Rectal smooth muscle tissue (tissue), 1 donor: ENCODE results near the gene MED23.
A peak's percentile ranks its signal among the peaks of the same experiment; 100 is the strongest.

Source experiments
- H3K27ac ChIP-seq: one replicate; pipeline ENCODE4 v1.7.0; 2013; ENCODE audit warnings: low read depth, low read length, inconsistent platforms
- H3K27me3 ChIP-seq: one replicate; pipeline ENCODE4 v1.7.0; 2013; ENCODE audit warnings: low read length; ENCODE audit not compliant: control insufficient read depth, insufficient read depth
- H3K36me3 ChIP-seq: one replicate; pipeline ENCODE4 v1.7.0; 2013; ENCODE audit warnings: low read length; ENCODE audit not compliant: control insufficient read depth, insufficient read depth
- H3K4me1 ChIP-seq: one replicate; pipeline ENCODE4 v1.7.0; 2013; ENCODE audit warnings: low read length; ENCODE audit not compliant: control insufficient read depth, insufficient read depth
- H3K4me3 ChIP-seq: one replicate; pipeline ENCODE4 v1.7.0; 2013; ENCODE audit warnings: low read length
- H3K9ac ChIP-seq: one replicate; pipeline ENCODE4 v1.7.0; 2013; ENCODE audit warnings: low read length

Gene MED23

DNA sequence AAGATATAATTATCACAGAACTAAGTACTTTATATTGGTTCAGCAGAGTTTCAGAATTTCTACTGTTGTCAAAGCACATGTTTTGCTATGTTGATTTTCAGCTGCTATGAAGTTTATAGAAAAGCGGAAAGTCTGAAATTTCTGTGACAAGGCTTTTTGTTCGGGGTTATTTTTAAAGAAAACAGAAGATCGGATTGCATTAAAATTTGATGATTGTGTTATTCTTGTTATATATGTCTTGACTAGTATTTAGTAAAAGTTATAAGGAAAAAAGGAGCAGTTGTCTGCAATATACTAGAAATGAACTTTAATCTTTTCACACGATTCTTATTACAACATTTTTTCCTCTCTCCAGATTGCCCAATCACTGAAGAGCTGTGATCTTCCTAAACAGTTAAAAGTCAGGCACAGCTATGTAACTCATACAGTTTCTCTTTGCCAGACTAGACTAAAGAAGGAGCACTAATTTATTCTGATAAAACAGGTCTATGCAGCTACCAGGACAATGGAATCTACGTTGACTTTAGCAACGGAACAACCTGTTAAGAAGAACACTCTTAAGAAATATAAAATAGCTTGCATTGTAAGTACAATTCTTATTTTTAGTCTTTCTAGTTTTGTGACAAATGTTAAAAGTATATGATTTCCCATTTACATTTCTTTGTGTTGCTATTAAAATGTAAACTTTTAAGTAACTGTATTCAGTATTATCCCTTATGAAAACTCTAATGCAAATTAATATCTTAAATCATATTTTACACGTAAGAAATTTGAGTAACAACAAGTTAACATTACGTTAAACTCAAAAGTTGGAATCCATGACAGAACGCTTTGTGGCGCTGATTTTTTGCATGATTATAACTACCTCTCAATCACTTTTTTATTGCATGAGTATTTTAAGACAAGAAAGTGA lies 9.1 kb upstream of the MED23 start, which contains the start of gene ENPP3:
Gene ENPP3 (plus strand): TSS at position 423 of the 913 bp plus-strand sequence. CDS start 83 bp downstream, at position 506.
- Histone ChIP-seq H3K36me3 (no peaks in the 10 kb centered on the region), H3K27ac (no peak within 1 kb of the TSS), H3K27me3 (no peaks in the 10 kb centered on the region), H3K4me1 (no peaks in the 10 kb centered on the region), H3K9ac (no peak within 1 kb of the TSS), H3K4me3 (no peak within 1 kb of the TSS)

DNA sequence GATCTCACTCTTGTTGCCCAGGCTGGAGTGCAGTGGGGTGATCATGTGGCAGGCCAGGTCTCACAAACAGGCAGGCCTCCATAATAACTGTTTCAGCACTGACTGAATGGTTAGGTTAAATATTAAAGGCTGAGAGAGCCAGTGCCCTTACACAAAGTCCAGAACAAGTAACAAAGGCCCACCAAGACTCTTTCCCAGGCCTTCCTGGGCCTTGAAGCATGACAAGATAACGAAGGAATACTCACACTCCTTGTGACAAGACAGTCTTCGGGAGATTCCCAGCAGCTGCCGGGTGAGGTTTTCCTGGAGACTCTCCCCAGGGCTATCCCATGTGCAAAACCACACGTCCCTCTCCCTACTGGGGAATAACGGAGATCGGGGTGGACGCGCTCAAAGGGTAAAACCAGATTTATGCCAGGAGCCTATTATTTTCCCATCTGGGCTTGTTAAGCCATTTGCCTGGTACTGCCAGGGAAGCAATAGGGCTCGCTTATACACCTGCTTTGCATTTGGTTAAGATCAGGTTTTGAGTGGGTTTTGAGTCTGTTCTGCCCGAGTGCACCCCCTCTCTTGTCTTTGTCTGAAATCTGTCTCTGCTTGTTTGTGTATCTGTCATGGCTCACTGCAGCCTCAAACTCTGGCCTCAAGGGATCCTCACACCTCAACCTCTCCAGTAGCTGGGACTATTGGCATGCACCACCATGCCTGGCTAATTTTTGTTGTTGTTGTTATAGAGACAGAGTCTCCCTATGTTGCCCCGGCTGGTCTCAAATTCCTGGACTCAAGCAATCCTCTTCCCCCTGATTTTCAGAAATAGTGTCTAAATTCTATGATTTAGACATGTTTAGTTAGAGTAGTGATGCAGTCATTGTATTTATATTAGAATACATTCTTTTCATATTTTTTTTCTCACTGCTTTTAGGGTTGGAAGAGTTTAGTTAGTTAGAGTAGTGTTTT lies 7.6 kb upstream of the MED23 start:
- Histone ChIP-seq H3K9ac (no peak overlapping the region), H3K27me3 (no peaks in the 10 kb centered on the region), H3K36me3 (no peaks in the 10 kb centered on the region), H3K4me3 (no peak overlapping the region), H3K27ac (no peak overlapping the region), H3K4me1 (no peaks in the 10 kb centered on the region)

DNA sequence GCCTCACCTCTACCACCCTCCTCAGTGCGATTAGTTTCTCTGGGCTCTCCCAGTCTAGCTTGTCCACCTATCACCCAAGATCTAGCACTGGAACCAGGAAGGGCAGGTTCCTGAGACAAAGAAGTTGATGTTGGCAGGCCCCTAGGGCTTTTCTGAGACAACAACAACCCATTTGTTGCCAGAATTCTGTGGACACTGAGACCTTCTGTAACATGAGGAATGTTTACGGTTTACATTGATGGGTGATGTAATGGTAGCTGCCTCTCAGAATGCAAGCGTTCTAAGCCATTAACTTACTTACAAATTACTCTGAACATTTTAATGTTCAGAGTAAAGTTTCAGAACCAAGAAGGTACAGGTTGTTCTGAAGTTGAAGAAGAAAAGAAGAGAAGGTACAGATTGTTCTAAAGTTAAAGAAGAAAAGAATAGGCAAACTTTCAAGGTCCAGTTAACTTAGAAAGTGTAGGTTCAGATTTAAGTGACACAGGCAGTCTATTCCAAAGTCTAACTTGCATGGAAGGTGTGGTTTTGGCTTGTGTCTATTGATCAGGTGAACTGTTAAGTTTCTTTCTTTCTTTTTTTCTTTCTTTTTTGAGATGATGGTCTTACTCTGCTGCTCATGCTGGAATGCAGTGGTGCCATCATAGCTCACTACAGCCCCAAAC lies 3.7 kb upstream of the MED23 start:
- Histone ChIP-seq H3K4me1 (peaks cover 3% of the 10 kb centered on the region), H3K36me3 (no peaks in the 10 kb centered on the region), H3K27me3 (no peaks in the 10 kb centered on the region), H3K27ac (no peak overlapping the region), H3K4me3 (no peak overlapping the region), H3K9ac (no peak overlapping the region)

DNA sequence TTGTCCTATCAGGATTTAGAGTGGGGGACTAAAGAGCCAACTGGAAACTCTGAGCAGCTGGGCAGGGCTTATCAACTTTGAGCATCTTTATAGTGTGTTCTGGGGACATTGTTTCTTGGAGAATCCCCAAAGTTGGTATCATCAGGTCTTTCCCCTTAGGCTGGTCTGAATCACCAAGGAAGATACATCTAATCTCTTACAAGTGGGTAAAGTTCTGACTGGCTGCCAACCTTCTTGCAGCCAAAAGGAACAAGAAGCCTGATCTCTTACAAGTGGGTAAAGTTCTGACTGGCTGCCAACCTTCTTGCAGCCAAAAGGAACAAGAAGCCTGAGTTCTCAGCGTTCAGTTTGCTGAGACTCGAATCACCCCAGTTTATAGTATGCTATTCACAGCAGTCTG lies 1.6 kb upstream of the MED23 start:
- Histone ChIP-seq H3K27me3 (no peaks in the 10 kb centered on the region), H3K4me3 (no peak overlapping the region), H3K4me1 (peaks cover 3% of the 10 kb centered on the region), H3K36me3 (peaks cover under 1% of the 10 kb centered on the region), H3K27ac (no peak overlapping the region), H3K9ac (no peak overlapping the region)

DNA sequence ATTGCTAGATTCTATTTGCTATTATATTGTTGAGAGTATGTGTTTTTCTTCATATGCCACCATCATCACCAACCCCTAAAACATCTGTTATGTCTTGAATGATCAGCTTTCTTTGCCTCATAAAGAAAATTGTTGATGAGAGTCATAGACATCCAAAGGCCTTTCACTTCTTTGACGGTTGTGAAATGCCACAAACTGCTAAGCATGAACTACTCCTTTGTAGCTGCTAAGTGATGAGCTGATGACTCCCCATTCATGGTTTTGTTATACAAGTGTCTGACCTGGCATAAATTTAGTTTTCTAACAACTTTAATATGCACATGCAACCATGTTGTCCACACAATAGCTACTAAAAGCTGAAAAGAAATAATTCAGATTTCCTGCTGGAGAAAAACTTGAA lies 684 bp upstream of the MED23 start:
- H3K27me3 ChIP-seq, result no peaks in the 10 kb centered on the region
- H3K36me3 ChIP-seq, result peaks cover 6% of the 10 kb centered on the region
- H3K9ac ChIP-seq, result no peak overlapping the region
- H3K4me3 ChIP-seq, result peak overlapping the region; percentile 66
- H3K4me1 ChIP-seq, result peaks cover 3% of the 10 kb centered on the region
- no peak overlapping the region for H3K27ac ChIP-seq

DNA sequence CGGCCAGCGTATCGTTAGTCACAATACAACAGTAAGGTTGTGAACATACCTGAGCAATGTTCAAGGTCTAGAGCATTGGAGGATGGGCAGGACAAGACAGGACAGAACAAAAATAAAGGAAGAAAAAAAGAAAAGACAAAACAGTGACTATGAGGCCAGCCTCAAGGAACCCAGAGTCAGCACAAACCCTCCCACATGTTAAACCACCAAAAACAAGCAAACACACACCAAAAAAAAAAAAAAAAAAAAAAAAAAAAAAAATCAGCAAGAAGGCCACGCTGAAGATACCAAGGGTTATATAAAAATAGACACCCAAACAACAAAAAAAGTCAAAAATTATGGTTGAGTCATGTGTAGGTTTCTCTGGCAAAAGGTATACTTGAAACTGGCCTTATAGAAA lies 12.8 kb downstream of the MED23 start:
- Histone ChIP-seq H3K4me3 (no peak overlapping the region), H3K27ac (no peak overlapping the region), H3K36me3 (peaks cover 16% of the 10 kb centered on the region), H3K9ac (no peak overlapping the region), H3K4me1 (no peaks in the 10 kb centered on the region), H3K27me3 (no peaks in the 10 kb centered on the region)

DNA sequence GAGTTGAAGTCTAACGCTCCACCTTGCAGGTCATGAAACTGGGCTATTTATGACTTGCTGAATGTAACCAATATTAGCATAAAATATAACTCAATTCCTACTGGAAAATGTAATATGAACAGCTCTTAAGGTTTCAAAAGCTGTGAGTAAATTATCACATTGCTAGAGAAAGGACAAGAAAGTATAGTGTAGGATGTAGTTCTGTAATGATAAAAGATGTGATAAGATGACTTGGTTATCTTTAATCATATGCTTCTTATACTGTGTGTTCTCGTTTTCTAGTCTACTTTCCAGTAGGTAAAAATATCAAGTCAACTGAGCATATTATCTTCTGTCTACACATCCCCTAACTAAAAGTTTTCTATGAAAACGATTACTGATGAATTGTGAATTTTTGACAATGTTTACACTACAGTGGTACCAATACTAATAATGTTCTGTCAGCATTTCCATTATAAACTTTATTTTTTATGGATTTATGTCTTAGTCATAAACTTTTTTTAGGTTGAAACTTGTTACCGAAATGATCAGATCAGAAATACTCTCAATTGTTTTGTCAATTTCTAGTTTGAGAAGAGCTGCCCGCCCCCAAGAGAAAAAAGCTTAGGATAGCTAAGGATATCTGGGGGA lies 14.6 kb downstream of the MED23 start:
- no peak overlapping the region for H3K4me3 ChIP-seq
- peaks cover 15% of the 10 kb centered on the region for H3K36me3 ChIP-seq
- H3K4me1 ChIP-seq, result no peaks in the 10 kb centered on the region
- no peak overlapping the region for H3K27ac ChIP-seq
- H3K9ac ChIP-seq, result no peak overlapping the region
- H3K27me3 ChIP-seq, result no peaks in the 10 kb centered on the region

DNA sequence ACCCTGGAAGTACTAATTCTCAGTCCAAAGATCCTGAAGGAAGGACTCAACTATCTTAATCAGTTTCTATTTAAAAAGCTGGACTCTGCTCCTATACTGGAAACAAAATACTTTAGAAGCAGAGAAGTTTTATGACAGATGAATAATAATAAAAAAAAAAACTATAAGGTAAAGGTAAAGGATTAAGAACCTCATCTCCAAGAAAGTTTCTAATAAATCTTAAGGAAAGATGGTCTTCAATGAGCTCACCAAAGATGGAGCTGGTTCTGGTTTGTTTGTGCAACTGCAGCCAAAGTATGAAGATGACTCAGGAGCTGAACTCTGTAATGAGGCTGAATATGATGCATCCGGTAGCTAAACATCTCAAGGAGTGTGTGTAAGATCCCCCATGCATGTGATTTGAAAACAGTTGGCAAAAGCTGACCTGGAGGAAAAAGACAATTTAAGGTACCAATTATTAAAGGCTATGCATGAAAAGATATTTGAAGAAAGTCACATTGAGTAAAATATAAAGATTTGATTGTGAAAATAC lies 25.2 kb downstream of the MED23 start:
- Histone ChIP-seq H3K27me3 (no peaks in the 10 kb centered on the region), H3K9ac (no peak overlapping the region), H3K4me1 (no peaks in the 10 kb centered on the region), H3K27ac (no peak overlapping the region), H3K36me3 (peaks cover 20% of the 10 kb centered on the region), H3K4me3 (no peak overlapping the region)

DNA sequence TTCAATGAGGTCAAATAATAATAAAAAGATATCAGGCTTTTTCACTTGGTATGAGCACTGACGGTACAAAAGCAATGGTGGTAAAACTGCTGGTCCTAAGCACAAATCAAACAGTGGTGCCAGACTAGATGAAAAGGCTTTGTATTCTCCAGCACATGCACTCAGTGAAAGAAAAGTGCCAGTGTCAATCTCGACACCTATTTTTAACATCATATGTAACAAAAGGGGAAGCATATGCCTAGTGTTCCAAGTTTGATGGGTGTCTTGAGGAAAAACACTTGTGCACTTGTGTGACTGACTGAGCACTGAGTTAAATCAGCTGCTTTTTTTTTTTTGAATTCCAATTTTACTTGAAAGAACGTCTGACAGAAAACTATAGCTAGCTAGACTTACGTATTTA lies 27.3 kb downstream of the MED23 start:
- H3K36me3 ChIP-seq, result peaks cover 14% of the 10 kb centered on the region
- H3K27ac ChIP-seq, result no peak overlapping the region
- no peaks in the 10 kb centered on the region for H3K27me3 ChIP-seq
- no peak overlapping the region for H3K4me3 ChIP-seq
- no peak overlapping the region for H3K9ac ChIP-seq
- no peaks in the 10 kb centered on the region for H3K4me1 ChIP-seq

DNA sequence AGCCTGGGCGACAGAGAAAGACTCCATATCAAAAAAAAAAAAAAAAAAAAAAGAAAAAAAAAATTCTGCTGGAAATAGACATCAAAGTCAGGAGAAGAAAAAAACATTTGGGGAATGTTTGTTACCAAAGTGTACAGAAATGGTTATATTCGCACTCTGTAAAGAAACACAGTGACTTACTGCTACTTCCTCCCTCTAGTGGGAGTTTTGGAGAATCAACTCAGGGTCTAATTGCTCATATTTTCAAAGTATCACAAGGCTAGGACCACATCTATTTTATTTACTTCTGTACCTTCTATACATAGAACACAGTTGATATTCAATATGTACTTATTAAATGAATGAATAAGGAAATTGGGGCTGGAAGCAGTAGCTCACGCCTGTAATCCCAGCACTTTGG lies 30.6 kb downstream of the MED23 start:
- Histone ChIP-seq H3K27me3 (no peaks in the 10 kb centered on the region), H3K4me3 (no peak overlapping the region), H3K4me1 (no peaks in the 10 kb centered on the region), H3K9ac (no peak overlapping the region), H3K27ac (no peak overlapping the region), H3K36me3 (peaks cover 17% of the 10 kb centered on the region)

DNA sequence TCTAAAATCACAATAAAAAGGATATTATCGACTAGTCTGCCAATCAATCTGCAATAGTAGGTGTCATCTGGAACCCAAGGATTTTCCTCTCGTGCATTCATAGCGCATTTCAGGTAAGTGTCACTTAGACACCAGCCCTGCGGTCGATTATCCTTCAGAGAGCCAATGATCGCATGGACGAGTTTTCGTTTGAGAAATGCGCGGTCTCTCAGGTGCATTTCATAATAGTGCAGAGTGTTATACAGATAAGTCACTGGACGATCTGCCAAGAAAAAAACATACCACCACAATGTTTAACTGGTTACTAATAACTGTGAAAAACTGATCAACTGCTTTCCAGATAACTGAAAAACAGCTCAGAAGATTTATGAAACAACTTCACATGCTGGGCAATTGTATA lies 34.0 kb downstream of the MED23 start:
- no peak overlapping the region for H3K9ac ChIP-seq
- H3K27me3 ChIP-seq, result no peaks in the 10 kb centered on the region
- H3K36me3 ChIP-seq, result peaks cover 22% of the 10 kb centered on the region
- no peak overlapping the region for H3K27ac ChIP-seq
- H3K4me3 ChIP-seq, result no peak overlapping the region
- no peaks in the 10 kb centered on the region for H3K4me1 ChIP-seq
